OCI-LY3 (cell line): ENCODE measurements around the gene LRRC15.

Experiments
- H2AFZ ChIP-seq: fragments of 200-600, 300-600 bp; shearing (Covaris generic); 2 replicates; pipeline ENCODE4 v1.6.0; 2014; ENCODE audit warnings: antibody characterized with exemption, low read depth, low read length
- H3K27ac ChIP-seq: fragments of 200-600, 300-600 bp; sonication (generic); 2 replicates; pipeline ENCODE4 v1.5.1; 2014; ENCODE audit warnings: mild to moderate bottlenecking, low read length, moderate library complexity, mixed read lengths
- H3K27me3 ChIP-seq: fragments of 200-600, 300-600 bp; sonication (generic); 2 replicates; pipeline ENCODE4 v1.6.1; 2014; ENCODE audit warnings: low read depth, low read length, mixed read lengths
- H3K36me3 ChIP-seq: fragments of 200-600, 300-600 bp; sonication (generic); replicated peaks from 2 replicates; pipeline ENCODE3; 2014; ENCODE audit warnings: low read depth, low read length, mixed read lengths
- H3K4me1 ChIP-seq: fragments of 300-600, 200-600 bp; sonication (generic); 2 replicates; pipeline ENCODE4 v1.6.1; 2014; ENCODE audit warnings: low read length, mixed read lengths
- H3K4me2 ChIP-seq: fragments of 200-600, 300-600 bp; sonication (generic); 2 replicates; pipeline ENCODE4 v1.6.1; 2014; ENCODE audit warnings: low read length, mixed read lengths
- H3K4me3 ChIP-seq: fragments of 300-600, 200-600 bp; sonication (generic); 2 replicates; pipeline ENCODE4 v1.5.1; 2014; ENCODE audit warnings: antibody characterized with exemption, mild to moderate bottlenecking, low read length, moderate library complexity
- H3K79me2 ChIP-seq: fragments of 300-600, 200-600 bp; shearing (Covaris generic); 2 replicates; pipeline ENCODE4 v1.6.1; 2014; ENCODE audit warnings: mild to moderate bottlenecking, low read length, mixed read lengths
- H3K9ac ChIP-seq: fragments of 300-600, 200-600 bp; shearing (Covaris generic); 2 replicates; pipeline ENCODE4 v1.6.0; 2014; ENCODE audit warnings: mild to moderate bottlenecking, low read length, moderate library complexity
- H3K9me3 ChIP-seq: fragments of 200-600, 300-600 bp; shearing (Covaris generic); 2 replicates; pipeline ENCODE4 v1.6.1; 2014; ENCODE audit warnings: low read length, mixed read lengths; ENCODE audit not compliant: insufficient read depth
- H4K20me1 ChIP-seq: fragments of 200-600, 300-600 bp; sonication (generic); 2 replicates; pipeline ENCODE4 v1.6.1; 2016; ENCODE audit warnings: low read length, mixed read lengths; ENCODE audit not compliant: insufficient read depth
- CTCF ChIP-seq: fragments of 200-600, 300-600 bp; sonication (generic); IDR thresholded peaks from 2 replicates; pipeline ENCODE4 v1.5.1; 2014; ENCODE audit warnings: antibody characterized with exemption, low read length, low read depth
- EZH2phosphoT487 ChIP-seq: fragments of 200-600 bp; shearing (Covaris generic); IDR thresholded peaks from 2 replicates; pipeline ENCODE4 v1.6.1; 2018; ENCODE audit warnings: antibody characterized with exemption, mixed run types, low read depth

The LRRC15 gene

GRCh38 chr3:194360568-194360967 is 9.0 kb downstream of the LRRC15 start:
- no peaks in the 10 kb centered on the region for H3K9me3 ChIP-seq
- no peaks in the 10 kb centered on the region; the same call in 1 of the 2 replicates for H4K20me1 ChIP-seq
- no peak overlapping the region for H3K4me2 ChIP-seq
- no peaks in the 10 kb centered on the region for H3K79me2 ChIP-seq
- no peaks in the 10 kb centered on the region for H3K4me1 ChIP-seq
- H3K27ac ChIP-seq = no peak overlapping the region
- H2AFZ ChIP-seq = no peak overlapping the region
- no peak for TF ChIP-seq EZH2phosphoT487
- no peak for TF ChIP-seq CTCF
- H3K27me3 ChIP-seq = peaks cover 21% of the 10 kb centered on the region
- H3K36me3 ChIP-seq = no peaks in the 10 kb centered on the region
- no peak overlapping the region for H3K9ac ChIP-seq
- no peak overlapping the region for H3K4me3 ChIP-seq

GRCh38 chr3:194357681-194358080 is 11.9 kb downstream of the LRRC15 start:
- H3K9ac ChIP-seq = no peak overlapping the region
- TF ChIP-seq CTCF (no peak), EZH2phosphoT487 (no peak)
- H3K4me2 ChIP-seq = no peak overlapping the region
- H3K79me2 ChIP-seq = no peaks in the 10 kb centered on the region
- no peaks in the 10 kb centered on the region for H3K4me1 ChIP-seq
- no peaks in the 10 kb centered on the region for H3K36me3 ChIP-seq
- H3K27ac ChIP-seq = no peak overlapping the region
- peaks cover 6% of the 10 kb centered on the region; the same call in 1 of the 2 replicates for H3K27me3 ChIP-seq
- no peak overlapping the region for H3K4me3 ChIP-seq
- H2AFZ ChIP-seq = no peak overlapping the region
- no peaks in the 10 kb centered on the region; the same call in 1 of the 2 replicates for H4K20me1 ChIP-seq
- H3K9me3 ChIP-seq = no peaks in the 10 kb centered on the region

GRCh38 chr3:194355379-194355778 is 14.2 kb downstream of the LRRC15 start:
- TF ChIP-seq EZH2phosphoT487 (no peak), CTCF (no peak)
- Histone ChIP-seq H2AFZ (no peak overlapping the region), H3K9ac (no peak overlapping the region), H3K4me1 (no peaks in the 10 kb centered on the region), H3K9me3 (no peaks in the 10 kb centered on the region), H3K79me2 (no peaks in the 10 kb centered on the region), H3K4me2 (no peak overlapping the region), H3K27ac (no peak overlapping the region), H3K27me3 (no peaks in the 10 kb centered on the region; the same call in 1 of the 2 replicates), H3K4me3 (no peak overlapping the region), H4K20me1 (no peaks in the 10 kb centered on the region), H3K36me3 (no peaks in the 10 kb centered on the region)

- no peaks in the 10 kb centered on the region for H3K9me3 ChIP-seq
- no peaks in the 10 kb centered on the region for H3K79me2 ChIP-seq
- H3K27ac ChIP-seq = no peak overlapping the region
- no peak overlapping the region for H3K4me3 ChIP-seq
- H4K20me1 ChIP-seq = no peaks in the 10 kb centered on the region
- H3K4me1 ChIP-seq = no peaks in the 10 kb centered on the region
- H3K27me3 ChIP-seq = no peaks in the 10 kb centered on the region; the same call in 1 of the 2 replicates
- H3K36me3 ChIP-seq = no peaks in the 10 kb centered on the region
- no peak overlapping the region for H3K9ac ChIP-seq
- H2AFZ ChIP-seq = no peak overlapping the region
- TF ChIP-seq EZH2phosphoT487 (no peak), CTCF (no peak)
- H3K4me2 ChIP-seq = no peak overlapping the region
Measured at GRCh38 chr3:194354315-194354714, 15.2 kb downstream of the LRRC15 start.
